Measurements from ENCODE around the gene PLXDC1. TPM values are rescaled to one million over a fixed set of nuclear protein-coding genes. Genes with fewer than 3 reads are reported as not detected.

Gene PLXDC1
- not detected in 2 replicates for total RNA-seq

DNA sequence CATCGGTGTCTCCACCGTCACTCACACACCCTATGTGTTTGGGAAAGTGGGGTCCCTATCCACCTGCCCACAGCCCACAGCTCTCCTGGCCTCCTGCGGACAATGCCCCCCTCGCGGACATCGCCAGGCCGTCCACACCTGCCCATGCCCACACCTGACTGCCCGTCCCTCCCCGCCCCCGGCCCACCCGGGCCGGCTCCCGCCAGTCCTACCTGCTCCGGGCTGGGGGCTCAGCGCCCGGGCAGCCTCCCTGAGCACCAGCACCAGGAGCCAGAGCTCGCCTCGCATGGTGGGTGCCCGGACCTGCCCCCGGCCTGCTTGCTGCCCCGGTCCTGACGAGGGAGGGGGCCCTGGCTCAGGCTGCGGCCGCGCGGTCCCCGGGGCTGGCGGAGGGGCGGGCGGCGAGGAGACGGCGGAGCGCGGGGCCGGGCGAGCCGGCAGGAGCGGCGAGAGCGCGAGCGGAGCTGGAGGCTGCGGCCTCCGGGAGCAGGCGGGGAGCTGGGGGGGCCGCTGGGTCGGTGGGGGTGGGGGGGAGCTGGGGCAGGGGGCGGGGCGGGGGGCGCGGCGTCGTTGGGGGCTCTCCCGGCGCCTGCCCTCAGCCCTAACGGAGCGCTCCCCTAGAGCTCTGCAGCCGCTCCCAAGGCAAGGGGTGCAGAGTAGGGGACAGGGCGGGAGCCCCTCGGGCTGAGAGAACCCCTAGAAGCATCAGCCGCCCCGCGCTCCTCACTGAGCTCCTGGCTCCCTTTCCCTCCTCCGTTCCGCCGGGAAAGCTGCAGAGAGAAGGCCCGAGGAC lies at the start of gene PLXDC1:
PLXDC1 (minus strand) TSS at position 488 of the 793 bp plus-strand sequence; CDS start at position 288, 200 bp downstream.

DNA sequence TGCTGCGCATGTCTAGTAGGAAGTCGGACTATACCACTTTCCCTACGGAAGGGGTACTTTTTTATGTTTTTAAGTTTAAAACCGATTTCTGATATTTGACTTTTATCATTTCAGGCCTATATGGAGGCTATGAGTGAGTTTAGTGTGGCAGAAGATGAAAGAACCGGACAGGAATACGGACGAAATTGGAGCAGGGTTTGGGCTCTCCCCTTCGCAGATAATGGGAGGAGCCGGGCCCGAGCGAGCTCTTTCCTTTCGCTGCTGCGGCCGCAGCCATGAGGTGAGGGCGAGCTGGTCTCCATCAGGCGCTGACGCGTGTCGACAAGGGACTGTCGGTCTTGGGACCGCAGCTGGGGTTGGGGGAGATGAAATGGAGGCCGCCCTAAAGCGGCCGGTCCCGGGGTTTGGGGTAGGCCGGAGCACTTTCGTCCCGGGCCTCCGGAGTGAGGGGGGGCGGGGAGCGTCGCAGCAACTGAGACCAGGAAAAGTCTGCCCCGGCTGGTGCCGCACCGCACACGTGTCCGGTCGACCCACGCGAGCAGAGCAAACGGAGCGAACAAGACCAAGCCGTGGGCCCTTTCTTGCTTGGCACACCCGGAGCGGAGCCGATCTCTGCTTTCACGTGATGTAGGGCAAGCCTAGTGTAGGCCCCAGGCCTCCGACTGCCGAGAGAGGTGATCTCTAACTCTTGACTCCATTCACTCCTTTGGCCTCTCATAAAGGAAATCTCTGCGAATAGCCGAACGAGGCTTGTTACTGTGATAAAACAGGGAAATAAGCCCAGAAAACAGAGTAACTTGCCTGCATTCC lies 48.8 kb upstream of the PLXDC1 start, which contains the start of gene RPL19:
RPL19 (plus strand) TSS at position 214 of the 810 bp plus-strand sequence; CDS start at position 276, 62 bp downstream.

DNA sequence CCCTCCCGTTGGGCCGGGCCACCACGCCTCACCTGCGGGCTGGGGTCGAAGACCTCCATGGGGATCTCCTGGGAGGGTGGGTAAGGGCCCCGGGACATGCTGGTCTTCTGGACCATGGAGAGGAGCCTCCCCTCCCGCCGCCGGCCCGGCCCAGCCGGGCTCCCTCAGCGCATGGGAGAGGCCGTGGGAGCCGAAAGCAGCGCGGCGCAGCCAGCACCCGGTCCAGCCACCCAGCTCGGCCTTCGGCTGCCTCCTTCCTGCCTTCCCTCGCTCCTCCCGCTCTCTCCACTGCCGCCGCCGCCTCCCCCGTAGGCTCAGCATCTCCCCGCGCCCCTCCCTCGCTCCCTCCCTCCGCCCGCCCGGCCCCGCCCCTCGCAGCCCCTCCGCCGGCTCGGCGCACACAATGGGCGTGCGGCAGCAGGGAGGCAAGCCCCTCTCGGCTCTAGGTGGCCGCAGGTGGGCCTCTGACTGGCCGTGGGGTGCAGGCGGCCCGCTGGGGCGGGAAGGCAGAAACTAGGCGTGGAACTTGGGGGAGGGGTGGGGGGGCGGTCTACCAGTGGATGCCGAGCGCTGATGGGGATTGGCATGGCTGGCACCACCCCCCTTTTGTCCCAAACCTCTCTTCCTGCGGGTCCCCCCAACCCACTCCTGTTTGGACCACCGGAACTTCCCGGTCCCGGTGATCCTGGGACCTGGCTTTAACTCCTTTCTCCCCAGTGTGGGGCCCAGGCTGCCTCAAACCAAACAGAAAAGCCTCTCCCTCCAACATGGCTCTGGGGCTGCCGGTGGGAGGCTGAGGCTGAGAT lies 46.1 kb upstream of the PLXDC1 start, which contains the start of gene CACNB1:
CACNB1 (minus strand) TSS at position 290 of the 806 bp plus-strand sequence; CDS start at position 116, 174 bp downstream.

DNA sequence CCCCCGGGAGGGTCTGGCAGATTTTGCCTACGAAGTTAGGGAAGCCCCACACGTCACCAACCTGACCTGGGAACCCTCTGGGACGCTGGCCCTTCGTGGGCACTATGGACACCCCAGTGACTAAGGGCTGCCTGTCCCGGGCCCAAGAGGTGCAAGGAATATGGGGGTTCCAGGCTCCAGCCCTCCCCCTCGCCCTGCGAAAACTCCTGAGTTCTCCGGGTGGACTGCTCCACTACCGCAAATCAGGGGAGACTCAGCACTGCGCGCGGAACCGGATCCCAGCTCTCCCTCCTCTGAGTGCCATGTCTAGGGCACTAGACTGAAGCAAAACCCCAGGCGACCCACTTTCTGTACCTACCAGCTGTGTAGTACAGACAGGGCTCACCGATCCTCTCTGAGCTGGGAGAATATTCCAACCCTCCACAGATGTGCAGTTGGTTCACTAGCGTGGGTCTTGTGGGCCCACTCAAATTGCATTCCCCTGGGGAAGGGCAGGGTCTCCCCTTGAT lies 14.5 kb upstream of the PLXDC1 start, which contains the start of gene ARL5C:
ARL5C (minus strand) TSS at position 321 of the 509 bp plus-strand sequence. CDS start 401 bp downstream, outside the sequence.

Small RNA genes within 50 kb of the gene (small RNA-seq; reads per million reads assigned to genes)
- not detected for gene AC091178.1

Other genes starting within 250 kb of the PLXDC1 start
- not detected in 2 replicates for gene FBXO47, start 184.2 kb downstream of the PLXDC1 start, total RNA-seq
- not detected in 2 replicates for gene ARL5C, start 14.5 kb upstream of the PLXDC1 start, total RNA-seq
- gene CACNB1, start 46.0 kb upstream of the PLXDC1 start, total RNA-seq: 2.0 and 4.2 TPM in 2 replicates
- gene RPL19, start 48.6 kb upstream of the PLXDC1 start, total RNA-seq: 1,437 and 1,457 TPM in 2 replicates
- gene STAC2, start 74.3 kb upstream of the PLXDC1 start, total RNA-seq: not detected in 2 replicates
- gene FBXL20, start 250.0 kb upstream of the PLXDC1 start, total RNA-seq: 12.2 and 13.5 TPM in 2 replicates

Data from thoracic aorta endothelial cell (primary cell).